Peyer's patch (tissue), 4 donors: ENCODE results near the gene AMZ2.

Experiments used
- CTCF ChIP-seq, 6 experiments: fragments of 450-650 bp in 4 of 6; fragments of 200-600 bp in 2 of 6; sonication (generic) in 1 of 6; IDR thresholded peaks; one replicate each; pipeline ENCODE4 v1.5.1; 2017 to 2019; ENCODE audit warnings: antibody characterized with exemption in 6 of 6, mild to moderate bottlenecking in 3 of 6, moderate library complexity in 1 of 6
- POLR2A ChIP-seq, 2 donors: fragments of 450-650 bp; IDR thresholded peaks; one replicate each; pipeline ENCODE4 v1.5.1; 2017; ENCODE audit warnings: antibody characterized with exemption in 2 of 2, mild to moderate bottlenecking in 2 of 2, moderate library complexity in 2 of 2

- TF ChIP-seq CTCF (IDR thresholded peaks at IDR 0.05) (no peak), POLR2A (IDR thresholded peaks at IDR 0.05) (no peak)
Observed at GRCh38 chr17:68210570-68211315, 37.1 kb upstream of the AMZ2 start.
